Transverse colon (tissue), 4 donors: ENCODE measurements around the gene CYBC1. TPM values are rescaled to one million over a fixed set of nuclear protein-coding genes. Genes with fewer than 3 reads are reported as not detected.

Source experiments
- DNase-seq: peaks from one replicate; pipeline ENCODE4 v3.0.0-alpha.2; 2019
- H3K27ac ChIP-seq, 4 donors: fragments of 200-600 bp; sonication (generic); 2 replicates each; pipeline ENCODE4 v1.5.1; 2016 to 2018; ENCODE audit warnings: inconsistent platforms in 4 of 4
- H3K27me3 ChIP-seq: fragments of 200-600 bp; sonication (generic); 2 replicates; pipeline ENCODE4 v1.5.1; 2017; ENCODE audit warnings: inconsistent platforms
- H3K36me3 ChIP-seq, 4 donors: fragments of 200-600 bp; sonication (generic); 2 replicates each; pipeline ENCODE4 v1.5.1; 2017 to 2019; ENCODE audit warnings: inconsistent platforms in 4 of 4
- H3K4me1 ChIP-seq, 4 donors: fragments of 200-600 bp; sonication (generic); 2 replicates each; pipeline ENCODE4 v1.5.1; 2017 to 2020; ENCODE audit warnings: inconsistent platforms in 4 of 4
- H3K4me3 ChIP-seq, 4 donors: fragments of 200-600 bp; sonication (generic); 1 replicate in 1 of 4; 2 replicates in 3 of 4; pipeline versions ENCODE4 v1.5.1 to v1.6.1; 2017 to 2019; ENCODE audit warnings: inconsistent platforms in 4 of 4
- H3K9me3 ChIP-seq, 2 donors: fragments of 200-600 bp; sonication (generic); 2 replicates each; pipeline ENCODE4 v1.5.1; 2017 to 2019; ENCODE audit warnings: inconsistent platforms in 2 of 2
- CTCF ChIP-seq, 5 experiments: fragments of 200-600 bp in 3 of 5; fragments of 450-650 bp in 2 of 5; sonication (generic) in 3 of 5; IDR thresholded peaks; 1 replicate in 2 of 5; 2 replicates in 3 of 5; pipeline ENCODE4 v1.5.1; 2016 to 2017; ENCODE audit warnings: antibody characterized with exemption in 5 of 5, inconsistent platforms in 3 of 5, mild to moderate bottlenecking in 2 of 5, moderate library complexity in 1 of 5
- EP300 ChIP-seq: sonication (generic); formaldehyde crosslinking; IDR thresholded peaks from one replicate; pipeline ENCODE4 v1.6.1; 2017; ENCODE audit warnings: antibody characterized with exemption, low read depth
- POLR2A ChIP-seq: fragments of 450-650 bp; IDR thresholded peaks from one replicate; pipeline ENCODE4 v1.6.1; 2016; ENCODE audit warnings: antibody characterized with exemption, mild to moderate bottlenecking, moderate library complexity
- POLR2AphosphoS5 ChIP-seq, 3 donors: sonication (generic); formaldehyde crosslinking; IDR thresholded peaks; one replicate each; pipeline ENCODE4 v1.6.1; 2016; ENCODE audit warnings: antibody characterized with exemption in 3 of 3
- WGBS, 2 donors: methylation state at CpG; one replicate each; pipeline ENCODE4 v1.1.5; 2018; ENCODE audit warnings: low coverage in 1 of 2; 5-methylcytosine and 5-hydroxymethylcytosine counted together
- in situ Hi-C, 4 donors: fragments of 200-750 bp; cut with MboI; loops; one replicate each; pipeline versions ENCODE4 v1.15.0 to v1.15.1; 2017; ENCODE audit warnings: low sequenced_read_pairs in 3 of 4, low pct_ligation_motif_present in 1 of 4, low pct_unique_long_range_greater_than_20kb in 1 of 4
- intact Hi-C: fragments of 100-400 bp; cut with DNase I; formaldehyde crosslinking; loops from one replicate; pipeline ENCODE4 v1.15.1; 2023; ENCODE audit warnings: low total_unique reads
- total RNA-seq, 4 donors: library from RNA; depleted of rRNA; stranded (reverse); fragments of >200 nt; gene quantifications; one replicate each; pipeline ENCODE4 v1.1.0, GENCODE V29; 2016

Gene CYBC1
- total RNA-seq, 4 donors from 2014 or later = 46.2 to 212 (median 86.2) TPM

GRCh38 chr17:82402865-82403264, 47.7 kb downstream of the CYBC1 start:
- peaks cover 0 to 7% (median 0%) of the 10 kb centered on the region in 4 donors for H3K4me1 ChIP-seq
- H3K27ac ChIP-seq = no peak overlapping the region
- no peaks in the 10 kb centered on the region for H3K9me3 ChIP-seq
- no peak overlapping the region for H3K4me3 ChIP-seq
- no peaks in the 10 kb centered on the region for H3K36me3 ChIP-seq
- intact Hi-C loops = no loop called here
- 89 to 91% methylated on average over 4 to 7 of the region's 7 CpGs for WGBS, 2 donors
- no peak for DNase-seq
- in situ Hi-C loops = no loop called here
- TF ChIP-seq POLR2A = no peak
- TF ChIP-seq CTCF (IDR thresholded peaks at IDR 0.05) = no peak
- no peaks in the 10 kb centered on the region for H3K27me3 ChIP-seq

- DNase-seq = peak; percentile 67
- intact Hi-C loops = no loop called here
- Histone ChIP-seq H3K27ac (peak overlapping the region in 1 of 4 donors; percentile 26), H3K4me1 (peaks cover 0 to 7% (median 0%) of the 10 kb centered on the region in 4 donors), H3K9me3 (no peaks in the 10 kb centered on the region), H3K4me3 (no peak overlapping the region), H3K36me3 (no peaks in the 10 kb centered on the region), H3K27me3 (no peaks in the 10 kb centered on the region)
- in situ Hi-C loops = no loop called here
- 68 to 78% methylated on average over 13 to 19 of the region's 19 CpGs for WGBS, 2 donors
- TF ChIP-seq POLR2A = no peak
These were observed 49.7 kb downstream of the CYBC1 start for GRCh38 chr17:82400830-82401229.

- WGBS, 2 donors = 66 to 84% methylated on average over 2 to 7 of the region's 7 CpGs
- TF ChIP-seq EP300 (no peak), POLR2A (no peak), CTCF (IDR thresholded peaks at IDR 0.05) (no peak), POLR2AphosphoS5 (IDR thresholded peaks at IDR 0.05) (no peak)
- intact Hi-C loops (no loop called here), in situ Hi-C loops (no loop called here)
- no peak overlapping the region for H3K4me3 ChIP-seq
- no peaks in the 10 kb centered on the region for H3K9me3 ChIP-seq
- no peak for DNase-seq
- no peaks in the 10 kb centered on the region for H3K36me3 ChIP-seq
- peaks cover 0 to 7% (median 0%) of the 10 kb centered on the region in 4 donors for H3K4me1 ChIP-seq
- H3K27me3 ChIP-seq = no peaks in the 10 kb centered on the region
- H3K27ac ChIP-seq = no peak overlapping the region
These were observed 50.3 kb downstream of the CYBC1 start for GRCh38 chr17:82400206-82400605.

- peaks cover 0 to 7% (median 0%) of the 10 kb centered on the region in 4 donors for H3K4me1 ChIP-seq
- H3K27me3 ChIP-seq = no peaks in the 10 kb centered on the region
- in situ Hi-C loops = no loop called here
- intact Hi-C loops = no loop called here
- no peak overlapping the region for H3K4me3 ChIP-seq
- no peak for DNase-seq
- no peak for TF ChIP-seq EP300
- TF ChIP-seq POLR2AphosphoS5 (IDR thresholded peaks at IDR 0.05) = no peak
- no peak for TF ChIP-seq POLR2A
- TF ChIP-seq CTCF (IDR thresholded peaks at IDR 0.05) = no peak
- no peaks in the 10 kb centered on the region for H3K36me3 ChIP-seq
- H3K27ac ChIP-seq = no peak overlapping the region
- no peaks in the 10 kb centered on the region for H3K9me3 ChIP-seq
- 88 to 90% methylated on average over 2 to 16 of the region's 18 CpGs for WGBS, 2 donors
These were observed 50.9 kb downstream of the CYBC1 start for GRCh38 chr17:82399601-82400101.

- intact Hi-C loops = no loop called here
These were observed 51.5 kb downstream of the CYBC1 start for GRCh38 chr17:82399041-82399441.

More at GRCh38 chr17:82399041-82399441, 51.5 kb downstream of the CYBC1 start:
- WGBS, 2 donors = 79 to 95% methylated on average over 7 to 13 of the region's 13 CpGs
- Histone ChIP-seq H3K27me3 (no peaks in the 10 kb centered on the region), H3K9me3 (no peaks in the 10 kb centered on the region), H3K36me3 (no peaks in the 10 kb centered on the region), H3K27ac (no peak overlapping the region), H3K4me1 (peaks cover 0 to 7% (median 0%) of the 10 kb centered on the region in 4 donors), H3K4me3 (no peak overlapping the region)
- TF ChIP-seq POLR2AphosphoS5 (IDR thresholded peaks at IDR 0.05) (no peak), POLR2A (no peak), CTCF (IDR thresholded peaks at IDR 0.05) (no peak), EP300 (no peak)
- in situ Hi-C loops = no loop called here
- DNase-seq = no peak
